HepG2 (cell line): ENCODE data around the gene PGAP3. TPM values are rescaled to one million over a fixed set of nuclear protein-coding genes. Genes with fewer than 3 reads are reported as not detected.

Source experiments
- ATAC-seq: fragments of 200-7000 bp; cut with Tn5 transposase; 3 replicates; pipeline ENCODE4 v1.9.1; 2020; ENCODE audit warnings: mild to moderate bottlenecking, moderate library complexity
- BruUV-seq: library from RNA; stranded (reverse); fragments of 400-500 nt; replicated peaks from 2 replicates; lab custom pipeline; 2021; lab: Mats Ljungman, UMichigan
- CTCF ChIA-PET: fragments of 300-600 bp; formaldehyde crosslinking; extraction: SDS; loops from one replicate; lab custom pipeline; 2021; ENCODE audit warnings: low total read pairs, inconsistent platforms, low intra/inter-chr PET ratio; lab: Yijun Ruan, JAX
- POLR2A ChIA-PET: fragments of 350-600 bp; sonication (Branson Sonifier 250); formaldehyde crosslinking; loops from one replicate; lab custom pipeline; 2020; ENCODE audit warnings: antibody characterized with exemption, inconsistent platforms; lab: Yijun Ruan, JAX
- DNase-seq: peaks from one replicate; pipeline ENCODE4 v3.0.0-alpha.2; 2015; ENCODE audit warnings: low spot score
- FAIRE-seq: peaks from 3 replicates; lab custom pipeline; 2011; peaks lifted over from hg19 to GRCh38; lab: Jason Lieb, UNC
- H2AFZ ChIP-seq: one replicate; pipeline ENCODE4 v1.6.1; 2011; ENCODE audit warnings: low read length, inconsistent platforms
- H3K27ac ChIP-seq: fragments of 300-600 bp; 3 replicates; pipeline ENCODE4 v1.8.0; 2011; ENCODE audit warnings: mixed run types, mild to moderate bottlenecking, mixed read lengths, low read length, inconsistent platforms; ENCODE audit not compliant: insufficient read depth; ENCODE audit errors: extremely low read length
- H3K27me3 ChIP-seq, 2 experiments: fragments of 200-600 bp in 1 of 2; 2 replicates in 1 of 2; 3 replicates in 1 of 2; pipeline versions ENCODE4 v1.6.0 to v1.8.0; 2011; ENCODE audit warnings: low read length in 2 of 2, mild to moderate bottlenecking in 2 of 2, moderate library complexity in 2 of 2, inconsistent platforms in 1 of 2; ENCODE audit not compliant: insufficient read depth in 2 of 2, control insufficient read depth in 1 of 2
- H3K36me3 ChIP-seq, 2 experiments: fragments of 200-600 bp in 1 of 2; replicated peaks in 1 of 2; 2 replicates in 1 of 2; 3 replicates in 1 of 2; pipeline versions ENCODE4 v1.5.1 to v1.8.0; 2011; ENCODE audit warnings: low read length in 2 of 2, inconsistent platforms in 1 of 2; ENCODE audit not compliant: insufficient read depth in 2 of 2, control insufficient read depth in 1 of 2
- H3K4me1 ChIP-seq: 2 replicates; pipeline ENCODE4 v1.5.1; 2012; ENCODE audit warnings: low read length, inconsistent platforms; ENCODE audit not compliant: insufficient read depth
- H3K4me2 ChIP-seq: 2 replicates; pipeline ENCODE4 v1.6.0; 2011; ENCODE audit warnings: low read depth, low read length, inconsistent platforms
- H3K4me3 ChIP-seq, 3 experiments: fragments of 200-600 bp in 1 of 3; sonication (generic), shearing (Covaris generic) in 1 of 3; replicated peaks in 1 of 3; 2 replicates each; pipeline ENCODE4 v1.5.1; 2011 to 2016; ENCODE audit warnings: low read length in 3 of 3, inconsistent platforms in 2 of 3, low read depth in 2 of 3, mild to moderate bottlenecking in 2 of 3, control low read depth in 1 of 3, mixed read lengths in 1 of 3; ENCODE audit not compliant: insufficient read depth in 1 of 3
- H3K79me2 ChIP-seq: one replicate; pipeline ENCODE4 v1.6.1; 2011; ENCODE audit warnings: low read length, inconsistent platforms; ENCODE audit not compliant: insufficient read depth
- H3K9ac ChIP-seq: 2 replicates; pipeline ENCODE4 v1.6.0; 2011; ENCODE audit warnings: mild to moderate bottlenecking, low read depth, low read length, inconsistent platforms; ENCODE audit not compliant: insufficient read depth
- H3K9me3 ChIP-seq: 2 replicates; pipeline ENCODE4 v1.5.1; 2012; ENCODE audit warnings: mild to moderate bottlenecking, low read length
- H4K20me1 ChIP-seq: 2 replicates; pipeline ENCODE4 v1.6.0; 2011; ENCODE audit warnings: inconsistent platforms, mild to moderate bottlenecking, low read length, moderate library complexity; ENCODE audit not compliant: insufficient read depth
- EEA1 ChIP-seq: sonication (generic); formaldehyde crosslinking; IDR thresholded peaks from 2 replicates; pipeline ENCODE4 v1.5.1; 2020; ENCODE audit warnings: mild to moderate bottlenecking, missing genetic modification reagents, borderline replicate concordance
- FOXC1 ChIP-seq: sonication (generic); formaldehyde crosslinking; IDR thresholded peaks from 2 replicates; pipeline ENCODE4 v1.8.0; 2022; ENCODE audit warnings: mild to moderate bottlenecking, missing genetic modification reagents, borderline replicate concordance
- MZF1 ChIP-seq: sonication (generic); formaldehyde crosslinking; IDR thresholded peaks from 2 replicates; pipeline ENCODE4 v1.8.1; 2023; ENCODE audit warnings: mild to moderate bottlenecking, missing genetic modification reagents, borderline replicate concordance
- PHF20 ChIP-seq: sonication (generic); formaldehyde crosslinking; IDR thresholded peaks from 2 replicates; pipeline ENCODE4 v1.5.0; 2020; ENCODE audit warnings: mild to moderate bottlenecking, missing genetic modification reagents
- SALL1 ChIP-seq: sonication (generic); formaldehyde crosslinking; IDR thresholded peaks from 2 replicates; pipeline ENCODE4 v1.8.0; 2022; ENCODE audit warnings: mild to moderate bottlenecking, missing genetic modification reagents
- SP4 ChIP-seq: sonication (generic); formaldehyde crosslinking; IDR thresholded peaks from 2 replicates; pipeline ENCODE4 v1.8.1; 2023; ENCODE audit warnings: mild to moderate bottlenecking, missing genetic modification reagents
- TAF1 ChIP-seq: sonication (generic); formaldehyde crosslinking; IDR thresholded peaks from 2 replicates; pipeline ENCODE4 v1.4.0; 2020; ENCODE audit warnings: missing genetic modification reagents
- TFDP1 ChIP-seq: IDR thresholded peaks from 2 replicates; pipeline ENCODE4 v1.6.1; 2016; ENCODE audit warnings: missing compliant biosample characterization, missing genetic modification reagents, borderline replicate concordance
- YEATS2 ChIP-seq: sonication (generic); formaldehyde crosslinking; IDR thresholded peaks from 2 replicates; pipeline ENCODE4 v1.4.0; 2020; ENCODE audit warnings: missing genetic modification reagents, borderline replicate concordance
- ZFX ChIP-seq: sonication (generic); formaldehyde crosslinking; IDR thresholded peaks from 2 replicates; pipeline ENCODE4 v1.4.0; 2020; ENCODE audit warnings: mild to moderate bottlenecking, low read depth, missing genetic modification reagents, moderate library complexity
- ZMYM3 ChIP-seq: sonication (generic); formaldehyde crosslinking; IDR thresholded peaks from 2 replicates; pipeline ENCODE4 v1.5.1; 2020; ENCODE audit warnings: mild to moderate bottlenecking, missing genetic modification reagents
- ZMYM4 ChIP-seq: sonication (generic); formaldehyde crosslinking; IDR thresholded peaks from 2 replicates; pipeline ENCODE4 v1.8.1; 2023; ENCODE audit warnings: mild to moderate bottlenecking, missing genetic modification reagents
- ZNF547 ChIP-seq: sonication (generic); formaldehyde crosslinking; IDR thresholded peaks from 2 replicates; pipeline ENCODE4 v1.5.1; 2020; ENCODE audit warnings: mild to moderate bottlenecking, missing genetic modification reagents
- ZNF687 ChIP-seq: sonication (generic); formaldehyde crosslinking; IDR thresholded peaks from 2 replicates; pipeline ENCODE4 v1.5.1; 2020; ENCODE audit warnings: mild to moderate bottlenecking, missing genetic modification reagents, moderate library complexity
- ZSCAN21 ChIP-seq: sonication (generic); formaldehyde crosslinking; IDR thresholded peaks from 2 replicates; pipeline ENCODE4 v1.8.0; 2022; ENCODE audit warnings: mild to moderate bottlenecking, missing genetic modification reagents, moderate library complexity, borderline replicate concordance
- WGBS: methylation state at CpG from one replicate; pipeline ENCODE4 v1.1.6; 2017; ENCODE audit warnings: low lambda C conversion rate; 5-methylcytosine and 5-hydroxymethylcytosine counted together
- in situ Hi-C: cut with HindIII; loops from 2 replicates; pipeline ENCODE4 v1.10.0; 2017; ENCODE audit warnings: low pct_unique_long_range_greater_than_20kb; ENCODE audit not compliant: extremely low pct_ligation_motif_present
- intact Hi-C: fragments of 100-400 bp; cut with micrococcal nuclease; formaldehyde crosslinking; loops from one replicate; pipeline ENCODE4 v1.10.0; 2022; ENCODE audit not compliant: unreplicated experiment
- polyA plus RNA-seq, 8 experiments: library from polyadenylated mRNA; depleted of rRNA in 3 of 8; stranded (reverse) in 7 of 8; unstranded in 1 of 8; fragments of >200 nt; fragmentation: Illumina TruSeq in 4 of 8; extraction: Trizol in 4 of 8; gene quantifications; 2 replicates each; pipeline versions ENCODE4 v1.2.1 to v1.2.3, GENCODE V29; 2011 to 2016; ENCODE audit warnings: low read depth in 4 of 8, missing spikeins in 1 of 8, mixed read lengths in 1 of 8; ENCODE audit not compliant: insufficient read depth in 1 of 8
- total RNA-seq, 5 experiments: library from RNA; depleted of rRNA; stranded (reverse); fragments of >200 nt; fragmentation: Illumina TruSeq; extraction: Trizol; gene quantifications; 2 replicates each; pipeline ENCODE4 v1.2.3, GENCODE V29; 2016; ENCODE audit warnings: low read depth in 1 of 5
- TF ChIP-seq, protein P1 (sequence below): sonication (generic); formaldehyde crosslinking; IDR thresholded peaks from 2 replicates; pipeline ENCODE4 v1.5.1; 2020; ENCODE audit warnings: missing genetic modification reagents, mild to moderate bottlenecking, borderline replicate concordance

PGAP3 gene
- total and polyA plus RNA-seq, 2 of the 13 experiments (the other 11 are each of a cell fraction or from before 2014, with no cell fraction given), result 11.9 to 14.6 TPM

DNA sequence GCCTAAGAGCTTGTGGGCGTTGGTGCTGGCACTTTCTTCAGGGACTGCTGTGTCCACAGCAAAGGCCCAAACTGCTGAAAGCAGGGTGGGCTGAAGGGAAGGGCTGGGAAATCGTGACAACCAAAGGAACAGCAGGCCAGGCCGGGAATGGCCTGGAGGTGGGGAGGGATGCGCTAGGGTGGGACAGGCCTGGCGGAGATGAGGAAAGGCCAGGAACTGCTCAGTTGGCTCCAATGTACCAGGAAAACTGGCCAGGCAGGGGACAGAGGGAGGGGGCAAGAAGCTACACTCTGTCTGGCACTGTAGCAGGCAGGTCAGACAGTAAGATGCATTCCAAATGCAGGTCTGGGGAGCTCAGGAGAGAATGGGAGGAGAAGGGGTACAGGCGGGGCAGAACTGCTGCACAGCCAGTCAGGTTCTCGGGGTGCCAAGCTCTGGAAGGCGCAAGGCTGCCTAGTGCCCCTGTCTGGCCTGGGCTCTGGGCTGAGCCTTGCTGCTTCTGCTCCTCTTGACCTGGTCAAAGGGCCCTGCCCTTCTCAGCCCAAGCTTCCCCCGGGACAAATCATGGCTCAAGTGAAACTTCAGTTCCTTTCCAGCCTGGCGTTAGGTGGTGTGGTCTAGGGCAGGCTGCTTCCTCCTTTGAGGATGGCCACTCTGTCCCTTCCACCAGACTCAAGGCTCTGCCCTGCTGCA is 12.3 kb downstream of the PGAP3 start:
- no peak overlapping the region for H2AFZ ChIP-seq
- POLR2A ChIA-PET, result interaction anchor here (0.6 to 9.4 kb wide), 15 partner anchors 9 to 77 kb away, joined by 3 to 96 read pairs (median 5); partner anchors contain the start of genes ERBB2, GRB7, MIEN1 and PGAP3
- no peaks in the 10 kb centered on the region for H4K20me1 ChIP-seq
- no TSS peak for BruUV-seq
- peak overlapping the region; percentile 62 for H3K27ac ChIP-seq
- intact Hi-C loops, result no loop called here
- DNase-seq (no peak), ATAC-seq (no peak), FAIRE-seq (no peak)
- peaks cover 3 to 10% of the 10 kb centered on the region in 2 experiments; a peak in 3 of 5 replicates for H3K27me3 ChIP-seq
- CTCF ChIA-PET, result interaction anchor here (1.2 to 8.5 kb wide), 2 partner anchors 54 kb away, joined by 4 to 136 read pairs; no protein-coding TSS in a partner anchor
- in situ Hi-C loops, result no loop called here
- H3K4me3 ChIP-seq, result peak overlapping the region in 1 of 3 experiments; percentile 49; a peak in 2 of 6 replicates
- H3K36me3 ChIP-seq, result no peaks in the 10 kb centered on the region
- H3K79me2 ChIP-seq, result no peaks in the 10 kb centered on the region
- peak overlapping the region; percentile 55 for H3K9ac ChIP-seq
- no peaks in the 10 kb centered on the region for H3K9me3 ChIP-seq
- peak overlapping the region; percentile 55 for H3K4me2 ChIP-seq
- 83% methylated on average over 10 of the region's 10 CpGs for WGBS
- peaks cover 88% of the 10 kb centered on the region for H3K4me1 ChIP-seq
- peak; percentile 58 for TF ChIP-seq ZFX (CRISPR knock-in tag)
- TF ChIP-seq TAF1 (CRISPR knock-in tag), result peak; percentile 8; the same call in 1 of the 2 replicates
- 0 out of 2 replicates have a peak, but pooled peaks have one; percentile 41 for TF ChIP-seq SP4 (CRISPR knock-in tag)
- TF ChIP-seq TFDP1 (CRISPR knock-in tag), result 0 out of 2 replicates have a peak, but pooled peaks have one; percentile 2
- peak; percentile 33; the same call in 1 of the 2 replicates for TF ChIP-seq ZSCAN21 (CRISPR knock-in tag)
- peak; percentile 88 for TF ChIP-seq ZMYM3 (CRISPR knock-in tag)
- 0 out of 2 replicates have a peak, but pooled peaks have one; percentile 55 for TF ChIP-seq FOXC1 (CRISPR knock-in tag)
- TF ChIP-seq YEATS2 (CRISPR knock-in tag), result 0 out of 2 replicates have a peak, but pooled peaks have one; percentile 8
- TF ChIP-seq ZMYM4, result 0 out of 2 replicates have a peak, but pooled peaks have one; percentile 31
- 0 out of 2 replicates have a peak, but pooled peaks have one; percentile 61 for TF ChIP-seq MZF1 (CRISPR knock-in tag)
- TF ChIP-seq PHF20 (CRISPR knock-in tag), result 0 out of 2 replicates have a peak, but pooled peaks have one; percentile 30
- TF ChIP-seq EEA1, result peak; percentile 46; the same call in 1 of the 2 replicates
- TF ChIP-seq SALL1 (CRISPR knock-in tag), result 0 out of 2 replicates have a peak, but pooled peaks have one; percentile 9
- no peak for TF ChIP-seq ZNF547 (CRISPR knock-in tag)
- TF ChIP-seq, protein P1, sequence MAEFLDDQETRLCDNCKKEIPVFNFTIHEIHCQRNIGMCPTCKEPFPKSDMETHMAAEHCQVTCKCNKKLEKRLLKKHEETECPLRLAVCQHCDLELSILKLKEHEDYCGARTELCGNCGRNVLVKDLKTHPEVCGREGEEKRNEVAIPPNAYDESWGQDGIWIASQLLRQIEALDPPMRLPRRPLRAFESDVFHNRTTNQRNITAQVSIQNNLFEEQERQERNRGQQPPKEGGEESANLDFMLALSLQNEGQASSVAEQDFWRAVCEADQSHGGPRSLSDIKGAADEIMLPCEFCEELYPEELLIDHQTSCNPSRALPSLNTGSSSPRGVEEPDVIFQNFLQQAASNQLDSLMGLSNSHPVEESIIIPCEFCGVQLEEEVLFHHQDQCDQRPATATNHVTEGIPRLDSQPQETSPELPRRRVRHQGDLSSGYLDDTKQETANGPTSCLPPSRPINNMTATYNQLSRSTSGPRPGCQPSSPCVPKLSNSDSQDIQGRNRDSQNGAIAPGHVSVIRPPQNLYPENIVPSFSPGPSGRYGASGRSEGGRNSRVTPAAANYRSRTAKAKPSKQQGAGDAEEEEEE, result no peak
- peak; percentile 60; the same call in 1 of the 2 replicates for TF ChIP-seq ZNF687 (CRISPR knock-in tag)
